ENCODE data around the gene BLMH. TPM values are rescaled to one million over a fixed set of nuclear protein-coding genes. Genes with fewer than 3 reads are reported as not detected.

Gene BLMH
- total RNA-seq, 4 donors from 2014 or later: 17.0 to 32.4 (median 28.6) TPM

DNA sequence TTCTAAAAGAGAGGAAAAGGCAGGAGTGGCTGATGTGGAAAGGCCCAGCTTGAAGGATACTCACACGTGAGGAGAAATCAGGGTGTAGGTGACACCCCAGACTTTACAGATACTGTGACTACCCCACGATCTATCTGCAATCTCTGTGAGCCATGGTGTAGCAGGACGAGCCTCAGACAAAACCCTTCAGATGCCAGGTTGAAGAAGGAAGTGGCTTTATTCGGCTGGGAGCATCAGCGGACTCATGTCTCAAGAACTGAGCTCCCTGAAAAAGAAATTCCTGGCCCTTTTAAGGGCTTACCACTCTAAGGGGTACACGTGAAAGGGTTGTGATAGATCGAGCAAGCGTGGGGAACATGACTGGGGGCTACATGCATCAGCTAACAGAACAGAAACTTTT lies 51.6 kb downstream of the BLMH start:
- TF ChIP-seq, protein P1, sequence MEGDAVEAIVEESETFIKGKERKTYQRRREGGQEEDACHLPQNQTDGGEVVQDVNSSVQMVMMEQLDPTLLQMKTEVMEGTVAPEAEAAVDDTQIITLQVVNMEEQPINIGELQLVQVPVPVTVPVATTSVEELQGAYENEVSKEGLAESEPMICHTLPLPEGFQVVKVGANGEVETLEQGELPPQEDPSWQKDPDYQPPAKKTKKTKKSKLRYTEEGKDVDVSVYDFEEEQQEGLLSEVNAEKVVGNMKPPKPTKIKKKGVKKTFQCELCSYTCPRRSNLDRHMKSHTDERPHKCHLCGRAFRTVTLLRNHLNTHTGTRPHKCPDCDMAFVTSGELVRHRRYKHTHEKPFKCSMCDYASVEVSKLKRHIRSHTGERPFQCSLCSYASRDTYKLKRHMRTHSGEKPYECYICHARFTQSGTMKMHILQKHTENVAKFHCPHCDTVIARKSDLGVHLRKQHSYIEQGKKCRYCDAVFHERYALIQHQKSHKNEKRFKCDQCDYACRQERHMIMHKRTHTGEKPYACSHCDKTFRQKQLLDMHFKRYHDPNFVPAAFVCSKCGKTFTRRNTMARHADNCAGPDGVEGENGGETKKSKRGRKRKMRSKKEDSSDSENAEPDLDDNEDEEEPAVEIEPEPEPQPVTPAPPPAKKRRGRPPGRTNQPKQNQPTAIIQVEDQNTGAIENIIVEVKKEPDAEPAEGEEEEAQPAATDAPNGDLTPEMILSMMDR (IDR thresholded peaks at IDR 0.05; ENCODE audit: low read depth): no peak

- TF ChIP-seq, protein P1 (IDR thresholded peaks at IDR 0.05; ENCODE audit: low read depth): no peak
Measured at GRCh38 chr17:30239089-30239462, 52.7 kb downstream of the BLMH start.

DNA sequence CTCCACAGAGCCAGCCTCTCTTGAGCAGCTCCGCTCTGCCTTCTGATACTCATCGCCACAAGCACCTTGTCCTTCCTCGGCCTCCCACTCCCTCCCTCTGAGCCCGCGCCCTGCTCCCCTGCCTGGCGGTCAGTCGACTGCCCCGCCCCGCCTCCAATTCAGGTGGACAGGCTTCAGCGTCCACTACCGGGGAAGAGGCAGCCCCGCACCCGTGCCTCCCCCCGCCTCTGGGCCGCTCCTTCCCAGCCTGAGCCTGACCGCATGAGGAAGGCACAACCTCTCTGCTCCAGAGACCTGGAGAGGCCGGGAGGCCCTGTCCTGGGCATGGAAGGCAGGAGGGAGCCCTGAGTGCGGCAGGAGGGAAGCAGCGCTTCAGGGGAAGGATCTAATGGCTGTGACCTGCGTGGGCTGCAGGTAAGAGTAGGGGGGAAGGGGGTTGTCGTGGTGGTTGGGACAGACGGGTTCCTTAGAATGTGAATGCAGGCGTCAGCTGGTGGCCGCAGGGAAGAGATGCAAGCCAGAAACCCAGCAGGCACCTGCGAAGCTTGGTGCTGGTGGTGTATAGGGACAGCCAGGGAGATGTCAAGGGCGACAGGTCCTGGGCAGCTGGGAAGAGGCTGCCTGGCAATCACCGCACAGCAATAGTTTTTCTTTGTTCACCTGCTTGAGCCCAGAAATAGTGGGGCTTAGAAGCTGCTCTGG lies 53.2 kb downstream of the BLMH start:
- TF ChIP-seq, protein P1 (IDR thresholded peaks at IDR 0.05; ENCODE audit: low read depth): no peak

- TF ChIP-seq, protein P1 (IDR thresholded peaks at IDR 0.05; ENCODE audit: low read depth): no peak
Measured at GRCh38 chr17:30238003-30238344, 53.8 kb downstream of the BLMH start.

GRCh38 chr17:30237296-30238002 lies 54.3 kb downstream of the BLMH start:
- TF ChIP-seq, protein P1 (IDR thresholded peaks at IDR 0.05; ENCODE audit: low read depth): no peak

GRCh38 chr17:30236766-30237165 lies 55.0 kb downstream of the BLMH start:
- TF ChIP-seq, protein P1 (IDR thresholded peaks at IDR 0.05; ENCODE audit: low read depth): no peak

GRCh38 chr17:30236297-30236624 lies 55.5 kb downstream of the BLMH start:
- TF ChIP-seq, protein P1 (IDR thresholded peaks at IDR 0.05; ENCODE audit: low read depth): no peak

Data from subcutaneous adipose tissue (tissue), 4 donors.